MCF 10A (cell line): Measurements from ENCODE around the gene CCT7. TPM values are rescaled to one million over a fixed set of nuclear protein-coding genes. Genes with fewer than 3 reads are reported as not detected.
A peak's percentile ranks its signal among the peaks of the same experiment; 100 is the strongest.

Experiments used
- BruUV-seq: library from RNA; stranded (reverse); fragments of 400-500 nt; replicated peaks from 2 replicates; lab custom pipeline; 2021; lab: Mats Ljungman, UMichigan
- CTCF ChIA-PET: fragments of 300-600 bp; sonication (Branson Sonifier 250); formaldehyde crosslinking; extraction: SDS; loops from one replicate; lab custom pipeline; 2021; ENCODE audit warnings: antibody characterized with exemption, inconsistent platforms; lab: Yijun Ruan, JAX
- POLR2A ChIA-PET: fragments of 300-600, 350-650 bp; sonication (Branson Sonifier 250); formaldehyde crosslinking; extraction: SDS; loops from one replicate; lab custom pipeline; 2020; ENCODE audit warnings: antibody characterized with exemption, inconsistent platforms; lab: Yijun Ruan, JAX
- DNase-seq: peaks from one replicate; pipeline ENCODE4 v3.0.0-alpha.2; 2018; ENCODE audit not compliant: unreplicated experiment
- H3K27ac Mint-ChIP-seq: one replicate; pipeline ENCODE4 v1.8.0; 2022; ENCODE audit warnings: mild to moderate bottlenecking, low read depth, mixed read lengths; ENCODE audit not compliant: unreplicated experiment
- H3K27me3 Mint-ChIP-seq: one replicate; pipeline ENCODE4 v1.8.0; 2022; ENCODE audit warnings: mixed read lengths; ENCODE audit not compliant: insufficient read depth, unreplicated experiment
- H3K36me3 Mint-ChIP-seq: one replicate; pipeline ENCODE4 v1.8.0; 2022; ENCODE audit warnings: mild to moderate bottlenecking, moderate library complexity, mixed read lengths; ENCODE audit not compliant: insufficient read depth, unreplicated experiment
- H3K4me1 Mint-ChIP-seq: one replicate; pipeline ENCODE4 v1.8.0; 2022; ENCODE audit warnings: mixed read lengths; ENCODE audit not compliant: insufficient read depth, unreplicated experiment
- H3K4me3 Mint-ChIP-seq: one replicate; pipeline ENCODE4 v1.8.0; 2022; ENCODE audit warnings: mild to moderate bottlenecking, moderate library complexity, mixed read lengths; ENCODE audit not compliant: unreplicated experiment
- H3K9me3 Mint-ChIP-seq: one replicate; pipeline ENCODE4 v1.8.0; 2022; ENCODE audit warnings: mixed read lengths; ENCODE audit not compliant: unreplicated experiment
- intact Hi-C: fragments of 100-400 bp; cut with micrococcal nuclease; formaldehyde crosslinking; loops from 2 replicates; pipeline ENCODE4 v1.14.1; 2022
- total RNA-seq: library from RNA; stranded (reverse); gene quantifications from 2 replicates; pipeline ENCODE4 v1.2.3, GENCODE V29; 2022
- TF ChIP-seq, protein P1 (sequence below): fragments of 200-600 bp; IDR thresholded peaks from one replicate; pipeline ENCODE4 v1.8.0; 2022; ENCODE audit warnings: antibody characterized with exemption, mild to moderate bottlenecking; ENCODE audit not compliant: unreplicated experiment

The CCT7 gene
- total RNA-seq, 1 experiment from 2014 or later, result 495 TPM

DNA sequence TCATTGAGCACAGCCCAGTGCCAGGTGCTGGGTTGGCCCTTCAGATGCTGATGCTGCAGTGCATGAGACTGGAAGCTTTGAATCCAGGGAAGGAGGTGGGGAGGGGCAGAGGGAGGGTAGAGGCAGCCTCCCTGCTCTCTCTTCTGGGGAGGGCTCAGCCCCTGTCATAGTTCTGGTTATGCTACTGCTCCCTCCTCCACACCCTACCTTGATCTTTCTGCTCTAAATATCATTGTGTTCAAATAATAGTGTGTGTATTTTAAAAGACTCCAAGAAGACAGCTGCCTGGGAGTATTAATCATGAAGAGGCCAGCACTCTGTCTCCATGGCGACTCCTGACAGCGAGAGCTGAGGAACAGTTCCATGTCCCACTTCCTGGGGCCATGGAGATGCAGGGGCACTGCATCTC is 63.0 kb downstream of the CCT7 start:
- no peaks in the 10 kb centered on the region for H3K9me3 Mint-ChIP-seq
- DNase-seq, result no peak
- peaks cover 10% of the 10 kb centered on the region for H3K27me3 Mint-ChIP-seq
- no peak overlapping the region for H3K27ac Mint-ChIP-seq
- no TSS peak for BruUV-seq
- TF ChIP-seq, protein P1, sequence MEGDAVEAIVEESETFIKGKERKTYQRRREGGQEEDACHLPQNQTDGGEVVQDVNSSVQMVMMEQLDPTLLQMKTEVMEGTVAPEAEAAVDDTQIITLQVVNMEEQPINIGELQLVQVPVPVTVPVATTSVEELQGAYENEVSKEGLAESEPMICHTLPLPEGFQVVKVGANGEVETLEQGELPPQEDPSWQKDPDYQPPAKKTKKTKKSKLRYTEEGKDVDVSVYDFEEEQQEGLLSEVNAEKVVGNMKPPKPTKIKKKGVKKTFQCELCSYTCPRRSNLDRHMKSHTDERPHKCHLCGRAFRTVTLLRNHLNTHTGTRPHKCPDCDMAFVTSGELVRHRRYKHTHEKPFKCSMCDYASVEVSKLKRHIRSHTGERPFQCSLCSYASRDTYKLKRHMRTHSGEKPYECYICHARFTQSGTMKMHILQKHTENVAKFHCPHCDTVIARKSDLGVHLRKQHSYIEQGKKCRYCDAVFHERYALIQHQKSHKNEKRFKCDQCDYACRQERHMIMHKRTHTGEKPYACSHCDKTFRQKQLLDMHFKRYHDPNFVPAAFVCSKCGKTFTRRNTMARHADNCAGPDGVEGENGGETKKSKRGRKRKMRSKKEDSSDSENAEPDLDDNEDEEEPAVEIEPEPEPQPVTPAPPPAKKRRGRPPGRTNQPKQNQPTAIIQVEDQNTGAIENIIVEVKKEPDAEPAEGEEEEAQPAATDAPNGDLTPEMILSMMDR, result no peak
- ChIA-PET CTCF (interaction anchor here (1.4 kb wide), 1 partner anchor 63 kb away, joined by 5 read pairs; no protein-coding TSS in a partner anchor), POLR2A (interaction anchor here (0.7 kb wide), 2 partner anchors 170 to 480 kb away, joined by 3 read pairs; no protein-coding TSS in a partner anchor)
- H3K4me1 Mint-ChIP-seq, result peaks cover 27% of the 10 kb centered on the region
- no peak overlapping the region for H3K4me3 Mint-ChIP-seq
- no peaks in the 10 kb centered on the region for H3K36me3 Mint-ChIP-seq
- intact Hi-C loops, result loop anchor here (10.0 kb wide), 1 partner anchor 88 kb away; the partner anchor contains the start of gene ALMS1

DNA sequence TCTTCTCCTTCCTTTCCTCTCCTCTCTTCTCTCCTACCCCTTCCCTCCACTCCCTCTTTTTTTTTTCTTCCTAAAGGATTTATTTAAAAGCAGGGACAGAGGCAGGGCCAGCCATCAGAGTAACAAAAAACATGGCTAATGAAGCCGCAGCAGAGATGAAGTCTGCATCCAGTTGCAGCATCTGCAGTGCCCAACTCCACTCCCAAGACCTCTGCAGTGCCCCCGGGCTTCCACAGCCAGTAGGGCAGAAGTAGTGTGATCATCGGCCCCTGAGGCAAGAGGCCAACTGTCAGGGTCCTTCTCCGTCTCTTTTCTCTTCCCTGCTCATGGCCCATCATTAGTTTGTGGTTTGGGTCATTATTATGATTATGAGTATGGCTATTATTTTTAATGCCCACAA is 63.5 kb downstream of the CCT7 start:
- DNase-seq, result no peak
- POLR2A ChIA-PET, result interaction anchor here (0.7 kb wide), 1 partner anchor 480 kb away, joined by 3 read pairs; no protein-coding TSS in a partner anchor
- no peak overlapping the region for H3K4me3 Mint-ChIP-seq
- no TSS peak for BruUV-seq
- CTCF ChIA-PET, result no interaction called here
- peaks cover 14% of the 10 kb centered on the region for H3K27me3 Mint-ChIP-seq
- peaks cover 27% of the 10 kb centered on the region for H3K4me1 Mint-ChIP-seq
- H3K36me3 Mint-ChIP-seq, result no peaks in the 10 kb centered on the region
- TF ChIP-seq, protein P1, result no peak
- H3K9me3 Mint-ChIP-seq, result no peaks in the 10 kb centered on the region
- intact Hi-C loops, result loop anchor here (10.0 kb wide), 1 partner anchor 87 kb away; the partner anchor contains the start of gene ALMS1
- no peak overlapping the region for H3K27ac Mint-ChIP-seq

DNA sequence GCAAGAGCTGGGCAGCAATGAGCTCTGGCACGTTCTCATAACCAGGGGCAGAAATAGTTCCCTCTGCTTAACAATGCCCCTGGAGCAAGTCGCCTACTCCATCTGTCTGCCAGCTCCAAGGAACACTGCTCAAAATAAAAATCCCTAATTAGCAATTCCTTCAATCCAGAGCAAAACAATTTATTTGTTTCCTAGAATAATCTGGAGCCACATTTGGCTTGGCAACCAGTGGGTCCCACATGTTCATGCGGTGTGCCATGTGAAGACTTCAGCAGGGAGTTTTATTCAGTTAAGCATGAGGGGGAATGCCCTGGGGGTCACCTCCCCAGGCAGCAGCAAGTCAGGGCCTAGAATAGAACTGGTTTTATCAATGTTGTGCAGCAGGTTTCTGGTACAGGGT is 66.8 kb downstream of the CCT7 start:
- ChIA-PET CTCF (interaction anchor here (1.8 kb wide), 1 partner anchor 11 kb away, joined by 10 read pairs; no protein-coding TSS in a partner anchor), POLR2A (interaction anchor here (1.0 kb wide), 1 partner anchor 9 kb away, joined by 4 read pairs; no protein-coding TSS in a partner anchor)
- no peak overlapping the region for H3K4me3 Mint-ChIP-seq
- BruUV-seq, result no TSS peak
- peaks cover 19% of the 10 kb centered on the region for H3K4me1 Mint-ChIP-seq
- TF ChIP-seq, protein P1, result no peak
- peaks cover 35% of the 10 kb centered on the region for H3K27me3 Mint-ChIP-seq
- no peak for DNase-seq
- no peaks in the 10 kb centered on the region for H3K36me3 Mint-ChIP-seq
- H3K27ac Mint-ChIP-seq, result no peak overlapping the region
- no peaks in the 10 kb centered on the region for H3K9me3 Mint-ChIP-seq
- intact Hi-C loops, result no loop called here

DNA sequence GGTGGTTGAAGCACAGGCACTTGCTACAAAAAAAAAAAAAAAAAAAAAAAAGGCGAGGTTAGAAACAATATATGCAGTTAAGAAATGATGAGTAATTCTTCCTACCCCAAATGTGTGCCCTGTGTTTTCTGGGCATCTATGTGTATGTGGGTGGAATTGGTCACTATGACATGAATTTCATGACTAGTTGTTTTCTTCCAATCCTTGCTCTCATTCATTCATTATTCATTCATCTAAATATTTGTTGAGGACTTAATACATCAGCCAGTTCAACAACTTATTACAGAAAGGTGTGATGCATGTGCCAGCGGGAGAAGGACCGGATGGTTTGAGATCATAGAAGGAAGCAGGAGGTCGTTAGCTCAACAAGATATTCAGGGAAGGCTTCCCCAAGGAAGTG is 67.5 kb downstream of the CCT7 start:
- no peaks in the 10 kb centered on the region for H3K36me3 Mint-ChIP-seq
- no peaks in the 10 kb centered on the region for H3K9me3 Mint-ChIP-seq
- CTCF ChIA-PET, result interaction anchor here (0.6 to 1.1 kb wide), 2 partner anchors 11 to 172 kb away, joined by 4 to 5 read pairs; no protein-coding TSS in a partner anchor
- peaks cover 12% of the 10 kb centered on the region for H3K4me1 Mint-ChIP-seq
- no TSS peak for BruUV-seq
- peaks cover 42% of the 10 kb centered on the region for H3K27me3 Mint-ChIP-seq
- intact Hi-C loops, result no loop called here
- peak; percentile 36 for DNase-seq
- TF ChIP-seq, protein P1, result no peak
- no peak overlapping the region for H3K27ac Mint-ChIP-seq
- no peak overlapping the region for H3K4me3 Mint-ChIP-seq
- POLR2A ChIA-PET, result interaction anchor here (0.7 kb wide), 1 partner anchor 69 kb away, joined by 3 read pairs; the partner anchor contains the start of gene PRADC1

Other genes starting within 250 kb of the CCT7 start
- 6.0 and 8.0 TPM in 2 replicates for gene SFXN5, start 162.6 kb upstream of the CCT7 start, total RNA-seq
- gene RAB11FIP5, start 121.4 kb upstream of the CCT7 start, total RNA-seq, result 35.6 and 36.9 TPM in 2 replicates
- not detected in 2 replicates for gene NOTO, start 31.7 kb upstream of the CCT7 start, total RNA-seq
- 26.5 and 34.4 TPM in 2 replicates for gene SMYD5, start 20.1 kb upstream of the CCT7 start, total RNA-seq
- 9.5 and 13.5 TPM in 2 replicates for gene PRADC1, start 1.1 kb upstream of the CCT7 start, total RNA-seq
- gene FBXO41, start 50.2 kb downstream of the CCT7 start, total RNA-seq, result 3.7 and 4.4 TPM in 2 replicates
- 0.22 and 0.37 TPM in 2 replicates for gene EGR4, start 59.2 kb downstream of the CCT7 start, total RNA-seq
- gene ALMS1, start 151.5 kb downstream of the CCT7 start, total RNA-seq, result 8.3 and 9.3 TPM in 2 replicates